NT2/D1 (cell line): ENCODE results near the gene RAB1B.

Source experiments
- DNase-seq: peaks from one replicate; pipeline ENCODE4 v3.0.0-alpha.2; 2011; ENCODE audit warnings: low read depth, low spot score
- H3K27me3 ChIP-seq: 2 replicates; pipeline ENCODE4 v1.6.0; 2011; ENCODE audit warnings: mild to moderate bottlenecking; ENCODE audit not compliant: insufficient read length, insufficient read depth
- H3K36me3 ChIP-seq: 2 replicates; pipeline ENCODE4 v1.6.1; 2011; ENCODE audit warnings: mild to moderate bottlenecking, low read length, mixed read lengths; ENCODE audit not compliant: insufficient read depth, insufficient read length
- H3K4me1 ChIP-seq: 2 replicates; pipeline ENCODE4 v1.5.1; 2011; ENCODE audit not compliant: insufficient read depth, insufficient read length
- H3K4me3 ChIP-seq: 2 replicates; pipeline ENCODE4 v1.5.1; 2011; ENCODE audit warnings: low read depth; ENCODE audit not compliant: insufficient read length
- H3K9ac ChIP-seq: 2 replicates; pipeline ENCODE4 v1.6.0; 2011; ENCODE audit warnings: low read depth; ENCODE audit not compliant: insufficient read length
- H3K9me3 ChIP-seq: 2 replicates; pipeline ENCODE4 v1.5.1; 2011; ENCODE audit warnings: mild to moderate bottlenecking, low read length; ENCODE audit not compliant: insufficient read depth
- SUZ12 ChIP-seq: IDR thresholded peaks from 2 replicates; pipeline ENCODE4 v1.6.1; 2011; ENCODE audit not compliant: insufficient read length, insufficient read depth; ENCODE audit errors: extremely low read depth
- YY1 ChIP-seq: IDR thresholded peaks from 2 replicates; pipeline ENCODE4 v1.6.1; 2011; ENCODE audit not compliant: insufficient read length, insufficient read depth
- ZNF274 ChIP-seq: IDR thresholded peaks from 2 replicates; pipeline ENCODE4 v1.6.1; 2011; ENCODE audit warnings: mild to moderate bottlenecking, low read depth, low read length

Gene RAB1B

DNA sequence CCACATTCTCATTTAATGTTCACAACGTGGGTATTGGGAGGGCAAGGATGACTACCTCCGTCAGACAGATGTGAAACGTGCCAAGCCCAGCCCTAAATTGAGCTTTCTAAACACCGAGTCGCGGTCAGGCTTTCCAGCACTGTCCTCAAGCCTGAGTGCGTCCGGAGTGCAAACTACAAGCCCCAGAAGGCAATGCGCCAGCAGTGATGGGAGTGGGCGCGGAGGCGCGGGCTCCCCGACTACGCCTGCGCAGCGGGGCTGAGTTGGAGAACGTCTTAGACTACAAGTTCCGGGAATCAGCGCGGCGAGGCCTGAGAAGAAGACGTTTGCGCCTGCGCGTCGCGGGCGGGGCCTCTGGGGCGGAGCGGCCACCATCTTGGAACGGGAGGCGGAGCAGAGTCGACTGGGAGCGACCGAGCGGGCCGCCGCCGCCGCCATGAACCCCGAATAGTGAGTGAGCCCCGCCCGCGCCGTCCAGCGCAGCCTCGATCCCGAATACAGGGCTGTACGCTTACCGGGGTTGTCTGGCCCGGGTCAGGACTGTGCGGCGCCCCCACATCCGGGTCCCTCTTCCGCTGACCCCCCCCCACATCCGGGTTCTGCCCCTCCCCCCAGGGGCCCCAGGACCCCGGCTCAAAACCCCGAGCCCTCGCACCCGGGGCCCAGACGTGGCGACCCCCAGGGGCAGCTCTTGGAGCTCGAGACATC lies at the start of gene RAB1B:
Gene RAB1B (plus strand): TSS at position 396 of the 708 bp plus-strand sequence. CDS start 41 bp downstream, at position 437.
- Histone ChIP-seq H3K4me1 (peaks cover 13% of the 10 kb centered on the region), H3K9me3 (no peaks in the 10 kb centered on the region), H3K4me3 (peak within 1 kb of the TSS; percentile 84), H3K36me3 (peaks cover 69% of the 10 kb centered on the region), H3K27me3 (no peaks in the 10 kb centered on the region), H3K9ac (peak within 1 kb of the TSS; percentile 89)
- peak; percentile 100 for DNase-seq
- no peak for TF ChIP-seq SUZ12
- TF ChIP-seq YY1 = peak; percentile 74
- TF ChIP-seq ZNF274 = no peak

DNA sequence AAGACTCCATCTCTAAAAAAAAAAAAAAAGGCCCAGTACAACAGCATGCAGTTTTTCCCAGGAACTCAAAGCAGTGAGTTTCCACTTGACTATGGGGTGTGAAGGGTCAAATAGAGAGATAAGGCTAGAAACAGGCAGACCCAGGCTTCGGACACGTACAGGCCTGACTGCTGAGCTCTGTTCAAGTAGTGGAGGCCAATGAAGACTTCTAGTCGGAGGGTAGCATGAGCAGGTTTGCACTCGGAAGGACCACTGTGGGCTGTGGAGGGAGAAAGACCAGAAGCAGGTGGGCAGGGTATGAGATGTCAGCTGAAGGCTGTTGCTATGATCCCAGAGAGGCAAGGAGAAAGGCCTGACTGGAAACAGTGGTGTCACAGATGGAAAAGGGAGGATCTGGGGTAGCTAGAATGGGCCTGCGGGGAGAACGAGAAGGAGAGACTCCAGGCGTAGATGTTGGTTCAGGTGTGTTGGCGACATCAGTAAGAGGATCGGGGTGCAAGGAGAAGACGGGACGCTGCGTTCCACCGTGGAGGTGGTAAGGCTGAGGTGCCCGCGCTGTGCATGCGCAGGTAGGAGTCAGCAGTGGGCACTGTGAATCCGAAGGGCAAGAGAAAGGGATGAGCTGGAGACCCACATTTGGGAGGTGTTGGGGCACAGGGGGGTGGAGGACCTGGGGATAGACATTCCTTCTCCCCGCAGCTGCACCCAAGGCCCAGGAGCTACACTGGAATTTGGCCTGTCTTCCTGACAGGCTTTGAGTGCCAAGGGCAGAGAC lies 49.4 kb upstream of the RAB1B start:
- TF ChIP-seq ZNF274 (no peak), SUZ12 (no peak), YY1 (no peak)
- Histone ChIP-seq H3K4me3 (no peak overlapping the region), H3K4me1 (peaks cover 4% of the 10 kb centered on the region), H3K27me3 (no peaks in the 10 kb centered on the region), H3K9me3 (no peaks in the 10 kb centered on the region), H3K36me3 (peaks cover 59% of the 10 kb centered on the region), H3K9ac (no peak overlapping the region)
- no peak for DNase-seq

DNA sequence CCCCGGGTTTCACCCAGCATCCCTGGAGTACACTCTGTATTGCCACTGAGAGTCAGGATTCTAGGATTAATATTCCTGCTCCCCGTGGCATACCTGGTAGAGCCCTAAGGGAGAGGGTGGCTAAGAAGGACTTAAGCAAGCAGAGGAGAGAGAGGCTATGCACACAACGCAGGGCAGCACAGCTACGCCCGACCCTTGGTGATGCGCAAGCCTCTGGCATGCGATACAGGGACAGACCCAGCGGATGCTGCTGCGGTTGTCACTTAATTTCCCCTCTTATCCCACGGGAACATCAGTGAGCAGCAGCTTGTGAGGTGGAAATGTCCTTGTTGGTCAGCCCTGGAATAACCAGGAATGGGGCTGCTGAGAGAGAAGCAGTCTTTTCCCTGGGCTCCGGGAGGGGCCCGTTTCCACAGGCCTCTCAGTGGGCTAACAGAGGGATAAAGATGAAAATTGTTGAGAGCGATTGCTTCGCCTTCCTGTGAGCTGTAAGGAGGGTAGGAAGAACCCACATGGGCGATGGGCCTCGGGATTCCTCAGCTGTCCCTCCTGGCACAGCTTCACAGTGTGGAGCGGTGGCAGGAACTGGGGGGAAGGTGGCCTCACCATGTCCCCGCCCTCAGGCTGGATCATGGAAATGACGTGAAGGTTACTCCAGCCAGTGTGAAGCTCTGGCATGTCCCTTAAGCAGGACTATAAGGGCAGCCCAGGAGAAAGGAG lies 48.4 kb upstream of the RAB1B start:
- no peak overlapping the region for H3K9ac ChIP-seq
- H3K4me1 ChIP-seq = peaks cover 4% of the 10 kb centered on the region
- H3K27me3 ChIP-seq = no peaks in the 10 kb centered on the region
- DNase-seq = no peak
- TF ChIP-seq SUZ12 (no peak), YY1 (no peak), ZNF274 (no peak)
- H3K4me3 ChIP-seq = no peak overlapping the region
- no peaks in the 10 kb centered on the region for H3K9me3 ChIP-seq
- H3K36me3 ChIP-seq = peaks cover 67% of the 10 kb centered on the region

DNA sequence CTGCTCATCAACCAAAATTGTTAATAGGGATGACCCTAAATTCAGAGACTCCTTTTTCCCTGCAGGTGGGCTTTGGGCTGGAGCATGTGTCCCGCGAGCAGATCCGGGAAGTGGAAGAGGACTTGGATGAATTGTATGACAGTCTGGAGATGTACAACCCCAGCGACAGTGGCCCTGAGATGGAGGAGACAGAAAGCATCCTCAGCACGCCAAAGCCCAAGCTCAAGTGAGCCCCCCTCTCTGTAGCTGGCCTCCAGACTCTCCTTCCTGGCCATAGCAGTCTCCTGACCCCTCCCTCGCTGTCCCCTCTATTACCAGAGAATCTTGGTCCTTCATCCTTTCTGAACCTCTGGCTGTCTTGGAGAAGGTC lies 47.9 kb upstream of the RAB1B start:
- DNase-seq = no peak
- H3K9ac ChIP-seq = no peak overlapping the region
- H3K27me3 ChIP-seq = no peaks in the 10 kb centered on the region
- no peak overlapping the region for H3K4me3 ChIP-seq
- H3K9me3 ChIP-seq = no peaks in the 10 kb centered on the region
- peaks cover 4% of the 10 kb centered on the region for H3K4me1 ChIP-seq
- H3K36me3 ChIP-seq = peaks cover 65% of the 10 kb centered on the region
- TF ChIP-seq SUZ12 (no peak), YY1 (no peak), ZNF274 (no peak)

DNA sequence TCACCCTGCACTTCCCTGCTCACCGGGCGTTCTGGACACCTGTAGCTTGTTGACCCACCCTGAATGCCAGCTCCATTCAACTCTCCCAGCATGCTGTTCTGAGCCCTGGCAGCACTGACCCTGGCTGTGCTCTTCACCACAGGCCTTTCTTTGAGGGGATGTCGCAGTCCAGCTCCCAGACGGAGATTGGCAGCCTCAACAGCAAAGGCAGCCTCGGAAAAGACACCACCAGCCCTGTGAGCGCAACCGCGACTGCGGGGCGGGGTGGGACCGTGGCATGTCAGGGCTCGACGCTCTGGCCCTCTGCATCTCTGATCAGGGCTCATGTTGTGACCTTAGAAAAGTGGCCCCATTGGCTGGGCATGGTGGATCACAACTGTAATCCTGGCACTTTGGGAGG lies 47.4 kb upstream of the RAB1B start:
- Histone ChIP-seq H3K36me3 (peaks cover 63% of the 10 kb centered on the region), H3K4me3 (no peak overlapping the region), H3K9ac (no peak overlapping the region), H3K27me3 (no peaks in the 10 kb centered on the region), H3K4me1 (peaks cover 4% of the 10 kb centered on the region), H3K9me3 (no peaks in the 10 kb centered on the region)
- no peak for TF ChIP-seq ZNF274
- no peak for TF ChIP-seq SUZ12
- no peak for TF ChIP-seq YY1
- DNase-seq = no peak

DNA sequence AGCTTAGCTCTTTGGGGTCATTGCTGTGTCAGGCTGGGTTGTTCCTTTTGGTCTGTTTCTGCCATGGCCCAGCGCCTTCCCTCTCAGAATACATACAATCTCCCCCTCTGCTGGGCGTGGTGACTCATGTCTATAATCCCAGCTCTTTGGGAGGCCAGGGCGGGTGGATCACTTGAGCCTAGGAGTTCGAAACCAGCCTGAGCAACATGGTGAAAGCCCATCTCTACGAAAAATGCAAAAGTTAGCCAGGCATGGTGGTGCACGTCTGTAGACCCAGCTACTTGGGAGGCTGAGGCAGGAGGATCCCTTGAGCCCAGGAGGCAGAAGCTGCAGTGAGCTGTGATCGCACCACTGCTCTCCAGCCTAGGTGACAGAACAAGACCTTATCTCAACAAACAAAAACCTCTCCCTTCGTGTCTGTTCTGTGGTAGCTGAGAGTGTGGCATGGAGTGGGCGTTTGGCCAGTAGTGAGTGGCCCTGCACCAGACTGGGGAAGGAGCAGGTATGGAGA lies 46.7 kb upstream of the RAB1B start:
- TF ChIP-seq YY1 (no peak), SUZ12 (no peak), ZNF274 (no peak)
- no peak overlapping the region for H3K9ac ChIP-seq
- no peaks in the 10 kb centered on the region for H3K9me3 ChIP-seq
- no peak for DNase-seq
- H3K36me3 ChIP-seq = peaks cover 60% of the 10 kb centered on the region
- no peak overlapping the region for H3K4me3 ChIP-seq
- H3K27me3 ChIP-seq = no peaks in the 10 kb centered on the region
- peaks cover 4% of the 10 kb centered on the region for H3K4me1 ChIP-seq
